Measurements from ENCODE around the gene MBNL1.
A peak's percentile ranks its signal among the peaks of the same experiment; 100 is the strongest.

The MBNL1 gene

DNA sequence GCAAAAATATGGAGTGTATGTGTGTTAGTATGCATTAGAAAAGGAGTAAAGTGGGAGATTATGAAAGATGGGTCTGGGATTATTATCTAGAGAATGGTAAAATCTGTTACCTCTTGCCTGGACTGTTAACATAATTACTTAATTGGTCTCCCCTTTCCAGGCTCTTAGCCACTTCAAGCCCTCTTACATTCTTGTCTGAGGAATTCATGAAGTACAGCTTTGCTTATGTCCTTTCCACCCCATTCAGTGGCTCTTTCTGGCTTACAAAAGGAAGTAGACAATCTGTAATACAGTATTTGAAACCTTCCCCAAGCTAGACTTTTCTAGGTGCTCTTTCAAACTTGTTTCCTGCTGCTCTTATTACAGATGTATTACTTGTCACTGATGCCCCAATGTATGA, 129.8 kb downstream of the MBNL1 start:
- peak overlapping the region in 1 of 5 donors; percentile 11 for H3K9ac ChIP-seq (ENCODE audit: low read length in 5 of 5)

DNA sequence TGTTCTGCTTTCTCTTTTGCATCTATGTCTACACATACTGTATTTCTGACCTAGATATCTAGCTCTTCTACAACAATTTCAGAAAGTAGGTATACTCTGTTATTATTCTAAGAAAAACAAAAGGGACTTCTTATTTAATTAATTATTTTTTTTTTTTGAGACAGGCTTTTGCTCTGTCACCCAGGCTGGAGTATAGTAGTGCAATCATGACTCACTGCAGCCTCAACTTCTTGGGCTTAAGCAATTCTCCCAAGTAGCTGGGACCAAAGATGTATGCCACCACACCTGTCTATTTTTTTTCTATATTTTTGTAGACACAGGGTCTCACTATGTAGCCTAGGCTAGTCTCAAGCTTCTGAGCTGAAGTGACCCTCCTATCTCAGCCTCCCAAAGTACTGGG, 130.6 kb downstream of the MBNL1 start:
- Histone ChIP-seq H3K27ac (ENCODE audit: low read depth, low read length) (peak overlapping the region; percentile 52), H3K27me3 (ENCODE audit: control insufficient read depth in 5 of 5, insufficient read depth in 4 of 5, low read length in 5 of 5) (no peaks in the 10 kb centered on the region), H3K4me3 (ENCODE audit: low read depth in 1 of 5, low read length in 5 of 5) (no peak overlapping the region), H3K9ac (ENCODE audit: low read length in 5 of 5) (no peak overlapping the region), H3K4me1 (ENCODE audit: control insufficient read depth in 5 of 5, insufficient read depth in 5 of 5, low read length in 5 of 5) (peaks cover 0 to 58% (median 45%) of the 10 kb centered on the region in 5 donors), H3K9me3 (ENCODE audit: control insufficient read depth in 5 of 5, low read length in 5 of 5) (no peaks in the 10 kb centered on the region), H3K36me3 (ENCODE audit: control insufficient read depth in 5 of 5, insufficient read depth in 5 of 5, low read length in 5 of 5) (peaks cover 0 to 4% (median under 1%) of the 10 kb centered on the region in 5 donors)

More for the DNA sequence above, 129.8 kb downstream of the MBNL1 start:
- Histone ChIP-seq H3K4me1 (ENCODE audit: control insufficient read depth in 5 of 5, insufficient read depth in 5 of 5, low read length in 5 of 5) (peaks cover 0 to 51% (median 36%) of the 10 kb centered on the region in 5 donors), H3K27me3 (ENCODE audit: control insufficient read depth in 5 of 5, insufficient read depth in 4 of 5, low read length in 5 of 5) (no peaks in the 10 kb centered on the region), H3K4me3 (ENCODE audit: low read depth in 1 of 5, low read length in 5 of 5) (no peak overlapping the region), H3K27ac (ENCODE audit: low read depth, low read length) (peak overlapping the region; percentile 52), H3K9me3 (ENCODE audit: control insufficient read depth in 5 of 5, low read length in 5 of 5) (no peaks in the 10 kb centered on the region), H3K36me3 (ENCODE audit: control insufficient read depth in 5 of 5, insufficient read depth in 5 of 5, low read length in 5 of 5) (peaks cover 0 to 4% (median 2%) of the 10 kb centered on the region in 5 donors)

DNA sequence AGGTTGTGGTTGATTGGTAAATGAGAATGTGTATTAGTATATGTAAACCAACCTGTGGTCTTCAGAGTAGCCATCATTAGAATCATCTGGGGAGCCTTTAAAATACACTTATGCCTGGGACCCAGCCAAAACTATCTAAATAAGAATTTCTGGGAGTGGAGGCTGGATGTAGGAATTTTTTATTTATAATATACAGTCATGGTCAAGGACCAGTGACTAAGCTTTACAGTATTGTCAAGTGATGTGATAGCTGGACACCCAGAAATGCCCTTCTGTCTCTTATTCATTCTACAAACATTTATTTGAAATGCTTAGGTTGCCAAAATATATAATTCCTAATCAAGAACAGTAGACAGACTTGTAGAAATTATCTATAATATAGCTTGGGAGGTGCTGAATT, 132.2 kb downstream of the MBNL1 start:
- Histone ChIP-seq H3K9me3 (ENCODE audit: control insufficient read depth in 5 of 5, low read length in 5 of 5) (no peaks in the 10 kb centered on the region), H3K27ac (ENCODE audit: low read depth, low read length) (peak overlapping the region; percentile 42), H3K9ac (ENCODE audit: low read length in 5 of 5) (no peak overlapping the region), H3K36me3 (ENCODE audit: control insufficient read depth in 5 of 5, insufficient read depth in 5 of 5, low read length in 5 of 5) (peaks cover 0 to under 1% (median 0%) of the 10 kb centered on the region in 5 donors), H3K4me3 (ENCODE audit: low read depth in 1 of 5, low read length in 5 of 5) (no peak overlapping the region), H3K27me3 (ENCODE audit: control insufficient read depth in 5 of 5, insufficient read depth in 4 of 5, low read length in 5 of 5) (no peaks in the 10 kb centered on the region), H3K4me1 (ENCODE audit: control insufficient read depth in 5 of 5, insufficient read depth in 5 of 5, low read length in 5 of 5) (peaks cover 0 to 68% (median 56%) of the 10 kb centered on the region in 5 donors)

DNA sequence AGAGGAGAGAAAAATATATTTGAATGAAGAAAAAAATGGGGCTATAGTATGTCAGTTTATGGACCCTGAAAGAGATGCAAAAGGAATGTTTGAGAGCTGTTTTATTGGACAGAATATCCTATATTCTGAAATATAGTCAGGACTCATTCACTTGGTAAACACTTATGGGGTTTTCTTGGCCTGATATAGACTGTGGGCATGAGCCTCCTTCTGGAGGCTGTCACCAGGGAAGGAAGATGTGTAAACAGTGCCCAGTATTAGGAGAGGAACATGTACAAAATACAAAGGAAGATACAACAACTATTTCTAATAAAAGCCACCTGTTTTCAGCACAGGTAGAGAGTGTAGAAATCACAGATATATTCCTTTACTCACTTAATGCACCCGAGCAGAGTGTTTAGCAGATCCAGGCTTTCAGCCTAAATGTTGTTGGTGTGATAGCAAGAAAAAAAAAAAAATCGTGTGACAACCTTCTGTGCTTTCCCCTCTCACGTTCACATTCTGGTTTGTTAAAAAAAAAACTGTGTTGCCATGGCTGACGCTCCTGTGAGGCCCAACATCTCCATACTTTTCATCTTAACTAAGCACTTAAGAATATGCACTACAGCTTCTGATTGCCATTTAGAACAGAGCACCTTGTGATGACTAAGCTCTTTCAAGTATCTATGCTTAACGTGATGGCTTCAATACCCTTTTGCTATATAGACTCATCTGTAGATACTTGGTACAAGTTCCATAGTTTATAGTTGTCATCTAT, 134.1 kb downstream of the MBNL1 start:
- Histone ChIP-seq H3K27ac (ENCODE audit: low read depth, low read length) (peak overlapping the region; percentile 18), H3K4me3 (ENCODE audit: low read depth in 1 of 5, low read length in 5 of 5) (no peak overlapping the region), H3K27me3 (ENCODE audit: control insufficient read depth in 5 of 5, insufficient read depth in 4 of 5, low read length in 5 of 5) (no peaks in the 10 kb centered on the region), H3K9me3 (ENCODE audit: control insufficient read depth in 5 of 5, low read length in 5 of 5) (peaks cover 0 to 2% (median 0%) of the 10 kb centered on the region in 5 donors), H3K36me3 (ENCODE audit: control insufficient read depth in 5 of 5, insufficient read depth in 5 of 5, low read length in 5 of 5) (no peaks in the 10 kb centered on the region), H3K4me1 (ENCODE audit: control insufficient read depth in 5 of 5, insufficient read depth in 5 of 5, low read length in 5 of 5) (peaks cover 3 to 66% (median 62%) of the 10 kb centered on the region in 5 donors), H3K9ac (ENCODE audit: low read length in 5 of 5) (no peak overlapping the region)

DNA sequence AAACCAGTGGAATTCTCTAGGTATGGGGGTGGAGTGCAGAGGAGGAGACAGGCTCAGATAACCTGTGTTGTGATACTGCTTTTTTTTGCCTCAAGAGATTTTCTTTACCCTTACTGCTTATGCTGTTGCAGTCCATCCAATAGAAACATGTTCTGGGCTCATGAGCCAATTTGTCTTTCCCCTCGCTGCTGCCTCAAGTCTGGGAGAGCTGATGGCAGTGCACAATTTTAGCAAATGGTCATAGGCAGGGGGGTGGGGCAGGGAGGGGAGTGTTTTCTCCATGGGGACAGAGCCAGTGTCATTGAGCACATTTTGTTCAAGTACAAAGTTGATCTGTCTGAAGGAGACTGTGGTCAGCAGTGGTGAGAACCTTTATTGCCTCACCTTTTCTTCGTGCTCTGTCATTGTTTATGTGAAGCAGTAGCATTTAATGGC, 134.9 kb downstream of the MBNL1 start:
- Histone ChIP-seq H3K27ac (ENCODE audit: low read depth, low read length) (peak overlapping the region; percentile 18), H3K4me3 (ENCODE audit: low read depth in 1 of 5, low read length in 5 of 5) (no peak overlapping the region), H3K4me1 (ENCODE audit: control insufficient read depth in 5 of 5, insufficient read depth in 5 of 5, low read length in 5 of 5) (peaks cover 3 to 60% (median 57%) of the 10 kb centered on the region in 5 donors), H3K9me3 (ENCODE audit: control insufficient read depth in 5 of 5, low read length in 5 of 5) (peaks cover 0 to 3% (median 0%) of the 10 kb centered on the region in 5 donors), H3K9ac (ENCODE audit: low read length in 5 of 5) (no peak overlapping the region), H3K36me3 (ENCODE audit: control insufficient read depth in 5 of 5, insufficient read depth in 5 of 5, low read length in 5 of 5) (no peaks in the 10 kb centered on the region), H3K27me3 (ENCODE audit: control insufficient read depth in 5 of 5, insufficient read depth in 4 of 5, low read length in 5 of 5) (no peaks in the 10 kb centered on the region)

DNA sequence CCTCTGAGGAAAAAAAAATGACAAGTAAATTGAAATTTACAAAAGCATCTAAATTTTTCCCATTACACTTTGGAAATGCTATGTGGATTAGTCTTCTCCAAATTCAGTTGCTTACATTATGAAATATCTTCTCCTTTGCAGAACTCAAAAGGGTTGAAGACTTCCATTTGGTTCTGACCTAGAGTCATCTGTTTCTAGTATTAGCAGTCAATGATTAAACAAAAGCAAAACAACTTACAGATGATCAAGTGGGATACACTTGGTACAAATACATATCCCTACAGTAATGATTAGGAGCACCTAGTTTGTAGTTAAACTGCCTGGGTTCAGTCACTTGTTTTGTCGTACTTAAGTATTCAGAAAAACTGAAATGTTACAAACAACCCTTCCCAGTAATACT, 136.2 kb downstream of the MBNL1 start:
- Histone ChIP-seq H3K27me3 (ENCODE audit: control insufficient read depth in 5 of 5, insufficient read depth in 4 of 5, low read length in 5 of 5) (no peaks in the 10 kb centered on the region), H3K9me3 (ENCODE audit: control insufficient read depth in 5 of 5, low read length in 5 of 5) (peaks cover 0 to 3% (median 0%) of the 10 kb centered on the region in 5 donors), H3K27ac (ENCODE audit: low read depth, low read length) (peak overlapping the region; percentile 84), H3K4me1 (ENCODE audit: control insufficient read depth in 5 of 5, insufficient read depth in 5 of 5, low read length in 5 of 5) (peaks cover 3 to 47% (median 44%) of the 10 kb centered on the region in 5 donors), H3K9ac (ENCODE audit: low read length in 5 of 5) (no peak overlapping the region), H3K36me3 (ENCODE audit: control insufficient read depth in 5 of 5, insufficient read depth in 5 of 5, low read length in 5 of 5) (no peaks in the 10 kb centered on the region), H3K4me3 (ENCODE audit: low read depth in 1 of 5, low read length in 5 of 5) (no peak overlapping the region)

DNA sequence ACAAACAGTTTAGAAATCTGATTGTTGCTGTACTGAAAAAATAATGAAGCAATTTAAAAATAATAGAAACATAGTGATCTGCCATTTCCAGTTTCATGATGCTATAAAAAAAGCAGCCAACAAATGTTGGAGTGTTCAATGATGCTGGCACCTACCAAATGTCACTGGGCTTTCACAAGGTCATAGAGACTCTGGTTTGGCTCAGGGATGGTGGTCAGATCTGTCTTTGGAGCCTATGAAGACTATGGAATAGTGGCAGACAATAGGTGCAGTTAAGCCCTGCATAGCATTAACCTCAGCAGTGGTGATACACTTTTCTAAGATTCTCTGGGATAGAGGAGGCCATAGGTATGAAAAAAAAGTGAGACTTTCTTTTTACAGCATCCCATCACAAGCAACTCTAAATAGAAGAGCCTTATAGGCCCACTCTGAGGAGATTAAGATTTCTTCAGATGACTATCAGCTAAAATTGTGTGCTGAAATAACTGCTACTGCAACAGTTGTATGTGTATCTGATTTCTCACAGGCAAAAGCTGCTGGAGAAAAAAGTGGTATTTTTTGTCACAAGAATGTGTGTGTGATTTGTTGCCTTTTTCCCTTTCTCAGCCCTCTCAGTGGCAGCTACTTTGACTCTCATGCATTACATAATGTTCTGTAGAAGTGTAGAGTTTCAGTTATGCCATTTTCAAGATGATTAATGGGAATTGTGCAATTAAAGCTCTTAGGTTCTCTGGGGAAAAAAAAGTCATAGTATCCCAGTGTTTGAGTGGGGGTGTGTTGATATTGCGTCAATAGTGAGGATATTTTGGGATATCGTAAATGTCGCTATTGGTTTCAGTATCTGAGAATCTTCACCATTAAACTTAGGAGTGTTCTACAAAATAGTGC, 137.4 kb downstream of the MBNL1 start:
- peaks cover 3 to 38% (median 35%) of the 10 kb centered on the region in 5 donors for H3K4me1 ChIP-seq (ENCODE audit: control insufficient read depth in 5 of 5, insufficient read depth in 5 of 5, low read length in 5 of 5)
- peak overlapping the region in 2 of 5 donors; percentile 49 to 56 for H3K9ac ChIP-seq (ENCODE audit: low read length in 5 of 5)
- H3K4me3 ChIP-seq (ENCODE audit: low read depth in 1 of 5, low read length in 5 of 5): peak overlapping the region; percentile 14 to 55 (median 45)
- H3K9me3 ChIP-seq (ENCODE audit: control insufficient read depth in 5 of 5, low read length in 5 of 5): peaks cover 0 to 3% (median 0%) of the 10 kb centered on the region in 5 donors
- no peaks in the 10 kb centered on the region for H3K36me3 ChIP-seq (ENCODE audit: control insufficient read depth in 5 of 5, insufficient read depth in 5 of 5, low read length in 5 of 5)
- peak overlapping the region; percentile 84 for H3K27ac ChIP-seq (ENCODE audit: low read depth, low read length)
- H3K27me3 ChIP-seq (ENCODE audit: control insufficient read depth in 5 of 5, insufficient read depth in 4 of 5, low read length in 5 of 5): no peaks in the 10 kb centered on the region

DNA sequence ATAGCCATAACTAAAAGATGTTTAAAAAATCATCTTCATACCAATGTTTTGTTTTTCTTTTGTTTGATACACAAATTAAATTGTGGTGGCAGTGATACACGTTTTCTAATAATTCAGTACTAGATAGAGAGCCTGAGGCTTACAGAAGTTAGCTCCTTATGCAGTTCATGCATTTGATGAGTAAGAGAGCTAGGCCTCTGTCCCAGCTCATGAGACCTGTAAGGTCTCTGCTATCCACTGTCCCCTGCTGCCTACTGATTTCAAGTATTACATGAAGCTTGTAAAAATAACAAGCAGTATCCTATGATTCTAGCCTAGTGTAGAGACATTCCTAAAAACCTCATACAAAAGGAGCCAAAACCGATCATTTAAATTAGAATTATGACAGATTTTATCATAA, 144.5 kb downstream of the MBNL1 start:
- H3K4me1 ChIP-seq (ENCODE audit: control insufficient read depth in 5 of 5, insufficient read depth in 5 of 5, low read length in 5 of 5): no peaks in the 10 kb centered on the region
- H3K4me3 ChIP-seq (ENCODE audit: low read depth in 1 of 5, low read length in 5 of 5): no peak overlapping the region
- H3K27me3 ChIP-seq (ENCODE audit: control insufficient read depth in 5 of 5, insufficient read depth in 4 of 5, low read length in 5 of 5): no peaks in the 10 kb centered on the region
- peaks cover 6 to 26% (median 17%) of the 10 kb centered on the region in 5 donors for H3K36me3 ChIP-seq (ENCODE audit: control insufficient read depth in 5 of 5, insufficient read depth in 5 of 5, low read length in 5 of 5)
- no peak overlapping the region for H3K27ac ChIP-seq (ENCODE audit: low read depth, low read length)
- H3K9me3 ChIP-seq (ENCODE audit: control insufficient read depth in 5 of 5, low read length in 5 of 5): no peaks in the 10 kb centered on the region
- no peak overlapping the region for H3K9ac ChIP-seq (ENCODE audit: low read length in 5 of 5)

DNA sequence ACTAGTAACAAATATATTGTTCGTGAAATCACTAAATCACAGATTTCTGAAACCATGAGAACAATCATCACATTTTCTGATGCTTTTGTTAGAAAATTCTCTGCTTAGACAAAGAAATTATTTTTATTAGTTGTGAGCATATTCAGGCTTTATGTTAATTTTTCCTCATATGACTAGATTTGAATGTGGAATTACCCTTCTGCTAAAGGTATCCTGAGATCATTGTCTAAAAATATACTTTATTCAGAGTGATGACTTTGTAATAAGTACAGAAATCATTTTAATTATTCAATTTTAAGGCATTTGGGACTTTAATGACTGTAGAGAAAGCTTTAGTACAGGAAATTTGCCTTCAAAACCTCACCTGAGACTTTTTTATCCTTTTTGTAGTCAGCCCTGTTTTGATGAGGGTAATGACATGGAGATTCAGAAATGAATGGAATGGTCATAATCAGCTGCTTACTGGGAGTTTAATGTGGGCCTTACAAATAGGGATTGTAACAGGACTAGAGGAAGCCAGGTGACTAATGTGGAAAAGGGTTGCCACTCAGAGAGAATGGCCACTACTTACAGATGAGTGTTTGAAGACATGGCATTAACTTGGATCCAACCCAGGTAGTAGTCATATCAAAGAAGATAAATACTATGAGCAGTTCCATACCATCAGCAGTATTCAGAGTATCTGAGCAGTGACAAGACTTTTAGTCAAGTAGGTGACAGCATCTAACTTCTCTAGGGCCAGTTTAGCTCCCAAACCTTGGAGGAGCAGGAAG, 148.3 kb downstream of the MBNL1 start:
- Histone ChIP-seq H3K27ac (ENCODE audit: low read depth, low read length) (peak overlapping the region; percentile 21), H3K4me1 (ENCODE audit: control insufficient read depth in 5 of 5, insufficient read depth in 5 of 5, low read length in 5 of 5) (no peaks in the 10 kb centered on the region), H3K36me3 (ENCODE audit: control insufficient read depth in 5 of 5, insufficient read depth in 5 of 5, low read length in 5 of 5) (peaks cover 27 to 48% (median 38%) of the 10 kb centered on the region in 5 donors), H3K9me3 (ENCODE audit: control insufficient read depth in 5 of 5, low read length in 5 of 5) (no peaks in the 10 kb centered on the region), H3K27me3 (ENCODE audit: control insufficient read depth in 5 of 5, insufficient read depth in 4 of 5, low read length in 5 of 5) (no peaks in the 10 kb centered on the region), H3K9ac (ENCODE audit: low read length in 5 of 5) (no peak overlapping the region), H3K4me3 (ENCODE audit: low read depth in 1 of 5, low read length in 5 of 5) (no peak overlapping the region)

Data from subcutaneous abdominal adipose tissue (tissue), 5 donors.